Measurements from ENCODE around the gene EPB41L5. TPM values are rescaled to one million over a fixed set of nuclear protein-coding genes. Genes with fewer than 3 reads are reported as not detected.

The EPB41L5 gene
- total and polyA plus RNA-seq, 4 donors: 19.7 to 88.4 (median 30.3) TPM

- Histone ChIP-seq H3K9ac (ENCODE audit: low read depth in 1 of 2, low read length in 2 of 2) (no peak overlapping the region), H3K27me3 (ENCODE audit: control insufficient read depth in 4 of 4, insufficient read depth in 4 of 4, low read length in 3 of 4) (no peaks in the 10 kb centered on the region), H3K27ac (ENCODE audit: low read depth in 1 of 2, low read length in 2 of 2) (no peak overlapping the region), H3K36me3 (ENCODE audit: control insufficient read depth in 4 of 4, insufficient read depth in 3 of 4, low read depth in 1 of 4, low read length in 3 of 4) (no peaks in the 10 kb centered on the region), H3K4me1 (ENCODE audit: control insufficient read depth in 4 of 4, insufficient read depth in 4 of 4, low read length in 3 of 4) (peaks cover 4 to 12% (median 5%) of the 10 kb centered on the region in 4 donors), H3K9me3 (ENCODE audit: control insufficient read depth in 4 of 4, low read length in 3 of 4) (no peaks in the 10 kb centered on the region), H3K4me3 (ENCODE audit: low read depth in 1 of 3, low read length in 3 of 3) (no peak overlapping the region)
- 90% methylated on average over 2 of the region's 2 CpGs for WGBS
- no peak for DNase-seq (ENCODE audit: low spot score)
- TF ChIP-seq RXRA (IDR thresholded peaks at IDR 0.05) (no peak), CTCF (IDR thresholded peaks at IDR 0.05; ENCODE audit: low read depth, low read length, missing input control) (no peak), HNF4A (conservative IDR thresholded peaks at IDR 0.05) (no peak)
Observed at GRCh38 chr2:120034027-120034426, 21.1 kb downstream of the EPB41L5 start.

GRCh38 chr2:120034621-120035020 is 21.7 kb downstream of the EPB41L5 start:
- WGBS: 93% methylated on average over 4 of the region's 4 CpGs

GRCh38 chr2:120036145-120036544 is 23.3 kb downstream of the EPB41L5 start:
- Histone ChIP-seq H3K4me1 (ENCODE audit: control insufficient read depth in 4 of 4, insufficient read depth in 4 of 4, low read length in 3 of 4) (peaks cover 4 to 12% (median 5%) of the 10 kb centered on the region in 4 donors), H3K4me3 (ENCODE audit: low read depth in 1 of 3, low read length in 3 of 3) (no peak overlapping the region), H3K9ac (ENCODE audit: low read depth in 1 of 2, low read length in 2 of 2) (no peak overlapping the region), H3K27ac (ENCODE audit: low read depth in 1 of 2, low read length in 2 of 2) (no peak overlapping the region), H3K9me3 (ENCODE audit: control insufficient read depth in 4 of 4, low read length in 3 of 4) (no peaks in the 10 kb centered on the region), H3K27me3 (ENCODE audit: control insufficient read depth in 4 of 4, insufficient read depth in 4 of 4, low read length in 3 of 4) (no peaks in the 10 kb centered on the region), H3K36me3 (ENCODE audit: control insufficient read depth in 4 of 4, insufficient read depth in 3 of 4, low read depth in 1 of 4, low read length in 3 of 4) (no peaks in the 10 kb centered on the region)
- WGBS: 96% methylated on average over 1 of the region's 1 CpG
- no peak for DNase-seq (ENCODE audit: low spot score)
- TF ChIP-seq FOXA2 (IDR thresholded peaks at IDR 0.05) (no peak), FOXA1 (IDR thresholded peaks at IDR 0.05) (no peak), NR2F2 (IDR thresholded peaks at IDR 0.05) (no peak)

More at GRCh38 chr2:120034621-120035020, 21.7 kb downstream of the EPB41L5 start:
- DNase-seq (ENCODE audit: low spot score): no peak
- Histone ChIP-seq H3K36me3 (ENCODE audit: control insufficient read depth in 4 of 4, insufficient read depth in 3 of 4, low read depth in 1 of 4, low read length in 3 of 4) (no peaks in the 10 kb centered on the region), H3K9ac (ENCODE audit: low read depth in 1 of 2, low read length in 2 of 2) (no peak overlapping the region), H3K9me3 (ENCODE audit: control insufficient read depth in 4 of 4, low read length in 3 of 4) (no peaks in the 10 kb centered on the region), H3K4me1 (ENCODE audit: control insufficient read depth in 4 of 4, insufficient read depth in 4 of 4, low read length in 3 of 4) (peaks cover 4 to 12% (median 5%) of the 10 kb centered on the region in 4 donors), H3K4me3 (ENCODE audit: low read depth in 1 of 3, low read length in 3 of 3) (no peak overlapping the region), H3K27me3 (ENCODE audit: control insufficient read depth in 4 of 4, insufficient read depth in 4 of 4, low read length in 3 of 4) (no peaks in the 10 kb centered on the region), H3K27ac (ENCODE audit: low read depth in 1 of 2, low read length in 2 of 2) (no peak overlapping the region)
- TF ChIP-seq HNF4G (IDR thresholded peaks at IDR 0.05) (no peak), GABPA (IDR thresholded peaks at IDR 0.05 in 1 of 2, conservative IDR thresholded peaks at IDR 0.05 in 1 of 2) (no peak), FOXA2 (IDR thresholded peaks at IDR 0.05) (no peak)

GRCh38 chr2:120037995-120038541 is 25.2 kb downstream of the EPB41L5 start:
- no peaks in the 10 kb centered on the region for H3K9me3 ChIP-seq (ENCODE audit: control insufficient read depth in 4 of 4, low read length in 3 of 4)
- H3K4me3 ChIP-seq (ENCODE audit: low read depth in 1 of 3, low read length in 3 of 3): no peak overlapping the region
- TF ChIP-seq RAD21 (IDR thresholded peaks at IDR 0.05): no peak
- TF ChIP-seq RXRA (IDR thresholded peaks at IDR 0.05): no peak
- no peak for TF ChIP-seq HNF4G (IDR thresholded peaks at IDR 0.05)
- no peak for TF ChIP-seq FOXA1 (IDR thresholded peaks at IDR 0.05)
- TF ChIP-seq SP1 (IDR thresholded peaks at IDR 0.05): no peak
- TF ChIP-seq TAF1 (conservative IDR thresholded peaks at IDR 0.05): no peak
- no peak for TF ChIP-seq JUND (IDR thresholded peaks at IDR 0.05)
- no peak for TF ChIP-seq ATF3 (IDR thresholded peaks at IDR 0.05)
- no peak for TF ChIP-seq GABPA (IDR thresholded peaks at IDR 0.05 in 1 of 2, conservative IDR thresholded peaks at IDR 0.05 in 1 of 2)
- TF ChIP-seq FOXA2 (IDR thresholded peaks at IDR 0.05): no peak
- TF ChIP-seq NR2F2 (IDR thresholded peaks at IDR 0.05): no peak
- no peak for TF ChIP-seq CTCF (IDR thresholded peaks at IDR 0.05; ENCODE audit: low read depth, low read length, missing input control)
- no peak for TF ChIP-seq EGR1 (IDR thresholded peaks at IDR 0.05; ENCODE audit: low read depth in 2 of 2)
- no peak for TF ChIP-seq HNF4A (conservative IDR thresholded peaks at IDR 0.05)
- no peak for TF ChIP-seq YY1 (IDR thresholded peaks at IDR 0.05)
- no peak for TF ChIP-seq ZBTB33 (IDR thresholded peaks at IDR 0.05)
- H3K36me3 ChIP-seq (ENCODE audit: control insufficient read depth in 4 of 4, insufficient read depth in 3 of 4, low read depth in 1 of 4, low read length in 3 of 4): peaks cover 0 to 2% (median 0%) of the 10 kb centered on the region in 4 donors
- no peak overlapping the region for H3K27ac ChIP-seq (ENCODE audit: low read depth in 1 of 2, low read length in 2 of 2)
- WGBS: 89% methylated on average over 4 of the region's 4 CpGs
- no peak overlapping the region for H3K9ac ChIP-seq (ENCODE audit: low read depth in 1 of 2, low read length in 2 of 2)
- H3K4me1 ChIP-seq (ENCODE audit: control insufficient read depth in 4 of 4, insufficient read depth in 4 of 4, low read length in 3 of 4): peaks cover 0 to 6% (median 5%) of the 10 kb centered on the region in 4 donors
- H3K27me3 ChIP-seq (ENCODE audit: control insufficient read depth in 4 of 4, insufficient read depth in 4 of 4, low read length in 3 of 4): no peaks in the 10 kb centered on the region
- no peak for DNase-seq (ENCODE audit: low spot score)

Data from liver (tissue), 9 donors.